GM21737 (cell line): ENCODE data around the gene GABBR2.
"Not testable (repeated sequence)": the region's sequence is repeated elsewhere in the genome, so short reads cannot be mapped to it uniquely, and the experiment has no call there.

Experiments
- ATAC-seq: cut with Tn5 transposase; IDR thresholded peaks from one replicate; pipeline ENCODE4 v1.9.1; 2021; ENCODE audit warnings: mild to moderate bottlenecking, moderate library complexity; ENCODE audit not compliant: unreplicated experiment

Gene GABBR2

DNA sequence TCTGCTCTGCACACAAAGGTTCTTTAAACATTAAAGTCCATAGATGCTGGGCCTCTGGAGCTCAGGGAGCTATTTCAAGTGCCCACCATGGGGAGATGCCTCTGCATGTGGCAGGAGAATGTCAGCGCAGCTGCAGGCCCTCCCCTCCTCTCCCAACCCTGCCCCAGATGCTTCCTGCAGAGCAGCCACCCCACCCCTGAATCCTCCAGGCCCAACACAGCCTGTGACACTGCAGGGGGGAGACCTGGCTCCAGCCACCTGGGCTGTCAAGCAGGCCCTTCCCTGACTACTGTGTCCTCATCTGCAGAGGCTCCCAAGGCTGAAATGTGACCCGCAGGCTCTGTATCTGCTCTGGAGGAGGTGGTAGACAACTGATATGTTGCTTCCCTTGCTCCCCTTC lies 213.9 kb downstream of the GABBR2 start:
- ATAC-seq, result no peak

DNA sequence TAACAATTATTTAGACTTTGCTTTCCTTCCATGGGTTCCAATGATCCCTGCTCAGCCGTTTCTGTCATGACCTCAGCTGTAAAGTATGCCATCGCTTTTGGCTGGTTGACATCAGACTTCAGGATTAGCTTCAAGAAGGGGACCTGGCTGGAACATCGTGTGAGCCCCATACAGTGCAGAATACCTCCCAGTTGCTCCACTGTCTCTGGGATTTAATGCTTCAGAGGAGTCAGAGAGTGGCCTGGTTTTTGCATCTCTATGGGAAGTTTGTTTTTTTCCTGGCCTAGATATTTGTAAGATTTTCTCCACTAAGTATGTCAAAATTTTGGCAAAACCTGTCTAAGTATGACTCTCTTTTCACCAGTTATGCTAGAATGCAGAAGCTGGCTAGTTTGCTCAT lies 216.9 kb downstream of the GABBR2 start:
- no peak for ATAC-seq

DNA sequence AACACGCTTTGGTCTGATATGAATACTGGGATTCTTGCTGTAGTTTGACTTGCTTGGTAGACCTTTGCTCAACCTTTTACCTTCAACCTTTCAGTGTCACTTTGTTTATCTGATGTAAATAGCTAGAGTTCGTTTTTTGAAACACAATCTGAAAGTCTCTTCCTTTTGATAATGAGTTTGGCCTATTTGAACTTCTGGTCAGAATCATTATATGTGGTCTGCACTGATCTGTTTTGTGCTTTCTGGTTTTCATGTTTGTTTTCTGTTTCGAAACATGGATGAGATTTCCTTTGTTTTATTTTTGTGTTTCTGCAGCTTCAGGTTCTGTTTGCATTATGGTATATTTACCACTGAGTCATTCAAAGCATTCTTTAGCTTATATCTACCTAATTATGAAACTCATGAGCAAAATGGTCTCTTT lies 217.5 kb downstream of the GABBR2 start:
- ATAC-seq, result no peak

DNA sequence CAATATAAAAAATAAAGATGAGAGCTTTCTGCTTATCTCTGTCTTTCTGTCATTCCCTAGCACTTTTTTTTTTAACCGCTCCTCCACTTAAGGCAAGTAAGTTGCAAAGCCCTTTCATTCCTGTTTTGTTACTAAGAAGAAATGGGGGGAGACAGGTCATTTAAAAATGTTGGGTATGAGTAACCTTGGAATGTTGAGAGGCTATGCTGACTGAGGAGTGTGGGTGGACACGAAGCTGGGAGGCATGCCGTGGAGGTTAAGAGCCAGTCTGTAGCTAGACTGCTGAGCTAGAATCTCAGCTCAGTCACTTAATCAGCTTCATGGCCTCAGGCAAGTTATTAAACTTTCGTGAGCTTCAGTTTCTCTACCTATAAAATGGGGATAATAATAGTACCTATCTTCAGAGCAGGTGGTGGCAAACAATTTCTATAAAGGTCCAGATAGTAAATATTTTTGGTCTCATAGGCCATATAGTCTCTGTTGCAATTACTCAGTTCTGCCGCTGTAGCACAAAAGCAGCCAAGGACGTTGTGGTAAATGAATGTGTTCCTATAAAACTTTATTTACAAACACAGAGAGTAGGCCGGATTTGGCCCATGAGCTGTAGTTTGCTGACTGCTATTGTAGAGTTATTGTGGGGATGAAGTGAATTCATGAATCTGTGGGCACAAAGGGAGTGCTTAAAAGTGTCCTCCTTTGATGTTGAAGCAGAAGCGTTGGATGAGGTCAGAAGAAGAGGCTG lies 220.0 kb downstream of the GABBR2 start:
- ATAC-seq, result no peak

DNA sequence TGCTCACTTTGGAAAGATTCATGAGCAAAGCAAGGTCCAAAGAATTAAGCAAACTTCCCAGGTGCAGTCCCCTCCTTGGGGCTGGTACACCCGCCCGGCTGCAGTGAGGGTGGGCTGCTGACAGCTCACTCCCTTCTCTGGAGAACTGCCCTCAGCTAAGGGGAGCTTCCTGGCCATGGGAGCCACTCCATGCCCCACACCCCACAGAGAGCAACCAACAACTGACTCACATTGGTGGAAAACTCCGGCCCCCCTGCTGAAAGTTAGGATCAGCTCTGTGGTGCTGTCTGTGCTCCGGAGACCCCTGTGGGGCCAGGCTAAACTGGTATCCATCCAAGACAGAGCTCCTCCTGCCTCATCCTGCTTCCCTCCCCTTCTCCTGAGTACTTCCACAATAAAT lies 223.0 kb downstream of the GABBR2 start:
- ATAC-seq, result no peak

DNA sequence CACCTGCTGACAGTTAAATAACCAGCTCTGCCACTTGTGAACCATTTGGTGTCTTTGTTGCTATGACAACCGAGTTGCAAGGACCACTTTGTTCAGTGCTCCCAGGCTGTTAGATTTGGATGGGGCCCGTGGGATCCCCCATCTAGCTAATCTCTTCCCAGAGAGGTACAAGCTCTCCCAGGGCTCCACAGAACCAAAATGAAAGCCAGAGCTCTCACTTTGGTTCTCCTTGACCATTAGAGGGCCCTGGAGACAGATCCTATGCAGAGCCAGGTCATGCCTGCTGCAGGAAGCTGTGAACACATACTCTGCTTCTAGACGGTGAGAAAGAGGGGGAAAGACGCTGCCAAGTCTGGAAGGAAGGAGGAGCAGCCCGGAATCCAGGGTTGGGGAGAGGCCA lies 224.6 kb downstream of the GABBR2 start:
- no peak for ATAC-seq

DNA sequence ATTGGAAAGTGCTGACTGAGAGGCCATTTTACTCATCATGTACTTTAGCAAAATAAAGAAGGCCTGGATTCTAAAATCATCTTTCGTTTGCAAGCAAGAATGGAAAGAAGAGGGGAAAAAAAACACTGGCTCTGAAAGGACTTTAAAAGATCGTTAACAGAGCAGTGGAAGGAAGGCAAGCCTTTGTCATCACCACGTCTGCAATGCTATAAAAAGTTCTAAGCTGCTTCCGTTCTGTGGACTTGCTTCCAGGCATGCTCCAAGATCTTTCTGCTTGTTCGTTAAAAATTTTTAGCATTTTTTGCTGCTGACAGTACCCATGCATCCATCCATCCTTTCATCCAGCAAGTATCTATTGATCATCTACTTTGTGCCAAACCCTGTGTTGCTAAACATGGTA lies 226.5 kb downstream of the GABBR2 start:
- ATAC-seq, result no peak

DNA sequence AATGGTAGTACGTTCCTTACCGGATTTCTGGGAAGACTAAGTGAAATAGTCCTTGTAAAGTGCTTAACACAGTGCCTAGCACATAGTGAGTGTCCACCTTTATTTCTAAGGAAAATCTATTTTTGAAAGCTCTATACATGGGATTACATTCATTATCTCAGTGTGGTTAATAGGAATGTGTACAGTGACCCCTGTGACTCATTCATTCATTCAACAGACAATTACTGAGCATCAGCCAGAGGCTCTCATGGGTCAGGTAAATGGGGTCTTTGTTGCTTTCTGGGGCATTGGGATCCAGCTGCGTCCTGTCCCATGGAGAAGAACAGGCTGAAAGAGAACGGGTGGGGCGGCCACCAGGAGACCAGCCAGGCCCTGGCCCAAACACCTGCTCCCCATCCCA lies 227.1 kb downstream of the GABBR2 start:
- ATAC-seq, result no peak

DNA sequence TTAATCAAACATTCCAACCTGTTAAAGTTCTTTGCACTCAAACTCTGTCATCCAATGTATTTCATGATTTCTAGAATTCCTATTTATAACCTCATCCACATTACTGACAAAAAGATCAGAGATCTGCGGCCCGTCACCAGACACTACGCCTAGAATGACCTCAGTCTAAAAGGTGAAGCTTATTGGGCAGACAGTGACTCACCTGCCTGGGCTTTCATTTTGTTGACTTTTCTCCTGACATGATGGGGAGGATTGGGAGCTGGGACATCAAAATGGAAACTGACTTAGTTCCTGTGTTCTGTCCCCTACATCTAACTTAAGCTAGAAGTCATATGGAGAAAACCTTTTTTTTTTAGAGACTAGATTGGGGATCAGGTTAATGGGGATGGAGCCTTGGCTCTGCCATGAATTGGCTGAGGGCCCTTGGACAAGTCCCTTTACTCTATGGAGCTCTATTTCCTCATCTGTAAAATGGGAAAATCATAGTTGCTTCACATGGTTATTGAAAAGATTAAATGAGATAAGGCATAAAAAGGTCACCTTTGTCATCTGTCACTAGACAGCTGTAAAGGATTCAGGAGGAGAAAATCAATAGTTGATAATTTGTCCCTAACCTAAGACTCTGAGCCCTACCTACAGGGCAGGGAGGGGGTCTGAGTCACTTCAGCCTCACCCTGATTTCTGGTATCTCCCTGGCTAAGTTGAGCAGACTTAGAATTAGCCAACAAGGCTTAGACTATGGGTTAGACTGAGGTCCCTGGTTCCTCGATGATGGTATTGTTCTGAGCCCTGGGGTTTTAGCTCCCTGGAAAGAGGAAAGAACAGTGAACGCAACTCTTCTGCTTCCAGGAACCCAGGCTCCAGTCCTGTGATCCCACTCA lies 228.5 kb downstream of the GABBR2 start:
- ATAC-seq, result no peak

DNA sequence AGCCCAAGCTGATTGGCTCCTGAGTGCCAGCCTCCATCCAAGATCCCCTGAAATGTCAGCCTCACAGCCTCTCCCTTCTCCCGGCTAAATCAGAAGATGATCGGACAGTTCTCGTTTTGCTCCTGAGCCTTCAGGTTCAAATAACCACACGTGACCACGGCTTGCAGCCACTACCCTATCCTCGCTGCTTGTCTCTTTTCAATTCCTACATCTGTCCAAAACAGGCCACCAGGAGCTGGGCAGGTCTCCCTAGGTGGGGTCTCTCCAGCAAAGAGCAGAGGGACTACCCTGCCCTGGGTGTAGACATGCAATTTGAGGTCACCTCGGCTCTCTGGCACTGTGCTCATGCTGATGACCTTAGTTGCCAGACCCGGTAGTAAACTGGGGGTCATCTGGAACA lies 229.3 kb downstream of the GABBR2 start:
- ATAC-seq, result no peak

DNA sequence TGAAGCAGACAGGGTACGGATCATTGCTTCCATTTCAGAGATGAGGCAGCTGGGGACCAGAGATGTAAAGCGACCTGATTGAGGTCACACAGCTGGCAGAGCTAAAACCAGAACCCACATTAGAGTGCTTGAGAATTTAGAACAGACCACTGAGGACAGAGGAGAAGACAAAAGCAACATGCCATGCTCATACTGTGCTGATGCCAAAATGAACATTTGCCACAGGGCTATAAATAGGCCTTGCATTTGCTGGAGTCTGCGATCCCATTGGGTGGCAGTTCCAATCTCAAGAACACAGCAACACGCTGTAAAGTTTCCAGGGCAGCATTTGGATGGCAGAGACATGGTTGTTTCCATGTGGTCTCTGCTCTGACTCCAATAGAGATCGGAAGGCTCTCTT lies 230.9 kb downstream of the GABBR2 start:
- no peak for ATAC-seq

DNA sequence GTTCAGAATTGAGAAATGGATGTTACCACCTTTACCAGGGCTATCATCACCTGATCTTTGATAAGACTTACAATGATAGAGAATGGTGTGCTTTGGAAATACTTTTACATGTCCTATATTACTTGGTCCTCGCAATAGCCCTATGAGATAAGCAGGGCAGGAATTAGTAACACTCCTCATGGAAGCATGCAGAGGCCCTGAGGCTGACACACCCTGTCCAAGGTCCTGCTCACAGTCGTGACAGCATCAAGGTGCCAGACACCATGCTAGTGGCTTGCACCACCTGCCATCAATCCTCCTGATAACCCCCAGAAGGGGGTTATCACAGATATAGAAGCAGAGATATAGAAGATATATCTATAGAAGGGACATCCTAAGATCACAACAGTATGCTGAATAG lies 236.5 kb downstream of the GABBR2 start:
- ATAC-seq, result no peak

DNA sequence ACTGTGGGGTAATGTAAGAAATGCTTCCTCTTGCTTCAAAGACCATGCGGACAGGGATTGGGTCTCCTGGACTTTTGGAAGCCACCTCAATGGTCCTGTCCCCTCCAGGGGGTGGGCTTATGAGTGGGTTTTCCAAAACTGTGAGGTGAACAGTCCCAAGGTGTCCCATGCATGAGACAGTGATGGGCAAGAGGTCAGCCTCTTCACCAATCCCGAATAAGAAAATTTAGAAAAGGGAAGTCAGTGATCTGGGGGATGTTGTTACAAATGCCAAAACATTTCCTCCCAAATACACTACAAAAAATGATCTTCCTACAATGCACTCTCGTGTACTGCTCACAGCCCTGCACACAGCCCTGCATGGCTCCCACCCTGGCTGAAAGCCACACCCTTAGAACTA lies 237.6 kb downstream of the GABBR2 start:
- no peak for ATAC-seq

DNA sequence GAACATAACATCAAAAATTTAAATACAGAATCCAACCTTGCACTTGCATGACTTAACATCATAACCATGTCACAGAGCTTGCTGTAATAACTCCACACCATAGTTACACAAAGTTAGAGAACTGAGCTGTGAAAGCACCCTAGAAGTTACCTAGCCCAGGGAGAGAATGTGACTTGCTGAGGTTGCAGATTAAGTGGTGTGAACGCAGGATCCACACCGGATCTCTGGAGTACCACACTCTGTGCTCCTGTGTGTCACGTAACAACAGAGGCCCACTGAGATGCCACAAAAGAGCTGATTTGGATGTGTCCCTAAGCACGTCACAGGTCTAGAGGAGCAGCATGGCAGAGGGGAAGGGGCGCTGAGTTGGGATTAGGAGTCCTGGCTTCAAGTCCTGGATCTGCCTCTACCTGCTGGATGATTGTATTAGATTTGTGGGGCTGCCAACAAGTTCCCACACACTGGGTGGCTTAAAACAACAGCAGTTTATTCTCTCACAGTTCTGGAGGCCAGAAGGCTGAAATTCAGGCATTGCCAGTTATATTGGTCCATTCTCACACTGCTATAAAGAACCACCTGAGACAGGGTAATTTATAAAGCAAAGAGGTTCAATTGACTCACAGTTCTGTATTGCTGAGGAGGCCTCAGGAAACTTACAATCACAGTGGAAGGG lies 240.0 kb downstream of the GABBR2 start:
- no peak for ATAC-seq

DNA sequence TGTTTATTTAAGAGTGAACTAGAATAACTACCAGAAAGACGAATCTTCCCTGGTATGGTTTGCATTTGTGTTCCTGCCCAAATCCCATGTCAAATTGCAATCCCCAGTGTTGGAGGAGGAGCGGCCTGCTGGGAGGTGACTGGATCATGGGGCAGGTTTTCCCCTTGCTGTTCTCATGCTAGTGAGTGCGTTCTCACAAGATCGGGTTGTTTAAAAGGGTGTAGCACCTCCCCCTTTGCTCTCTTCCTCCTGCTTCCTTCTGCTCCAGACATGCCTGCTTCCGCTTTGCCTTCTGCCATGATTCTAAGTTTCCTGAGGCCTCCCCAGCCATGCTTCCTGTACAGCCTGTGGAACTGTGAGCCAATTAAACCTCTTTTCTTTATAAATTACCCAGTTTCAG lies 242.9 kb downstream of the GABBR2 start:
- ATAC-seq, result no peak

DNA sequence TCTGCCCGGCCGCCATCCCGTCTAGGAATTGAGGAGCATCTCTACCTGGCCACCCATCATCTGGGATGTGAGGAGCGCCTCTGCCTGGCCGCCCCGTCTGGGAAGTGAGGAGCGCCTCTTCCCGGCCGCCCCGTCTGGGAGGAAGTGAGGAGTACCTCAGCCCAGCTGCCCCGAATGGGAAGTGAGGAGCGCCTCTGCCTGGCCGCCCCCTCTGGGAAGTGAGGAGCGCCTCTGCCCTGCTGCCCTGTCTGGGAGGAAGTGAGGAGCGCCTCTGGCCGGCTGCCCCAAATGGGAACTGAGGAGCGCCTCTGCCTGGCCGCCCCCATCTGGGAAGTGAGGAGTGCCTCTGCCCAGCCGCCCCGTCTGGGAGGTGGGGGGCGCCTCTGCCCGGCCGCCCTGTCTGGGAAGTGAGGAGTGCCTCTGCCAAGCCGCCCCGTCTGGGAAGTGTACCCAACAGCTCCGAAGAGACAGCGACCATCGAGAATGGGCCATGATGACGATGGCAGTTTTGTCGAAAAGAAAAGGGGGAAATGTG lies 244.5 kb downstream of the GABBR2 start:
- not testable (repeated sequence) for ATAC-seq

DNA sequence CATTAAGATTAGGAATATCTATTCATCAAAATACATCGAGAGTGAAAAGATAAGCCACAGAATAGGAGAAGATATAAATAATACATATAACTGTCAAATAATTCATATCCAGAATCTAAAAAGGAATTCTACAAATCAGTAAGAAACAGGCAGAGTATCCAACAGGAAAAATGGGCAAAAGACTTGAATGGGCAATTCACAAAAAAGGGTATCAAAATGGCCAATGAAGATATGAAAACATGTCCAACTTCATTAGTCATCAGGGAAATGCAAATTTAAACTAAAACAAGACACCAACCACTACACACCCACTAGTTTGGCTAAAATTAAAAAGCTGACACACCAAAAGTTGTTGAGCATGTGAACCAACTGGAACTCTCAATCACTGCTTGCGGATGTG lies 246.4 kb downstream of the GABBR2 start:
- no peak for ATAC-seq

DNA sequence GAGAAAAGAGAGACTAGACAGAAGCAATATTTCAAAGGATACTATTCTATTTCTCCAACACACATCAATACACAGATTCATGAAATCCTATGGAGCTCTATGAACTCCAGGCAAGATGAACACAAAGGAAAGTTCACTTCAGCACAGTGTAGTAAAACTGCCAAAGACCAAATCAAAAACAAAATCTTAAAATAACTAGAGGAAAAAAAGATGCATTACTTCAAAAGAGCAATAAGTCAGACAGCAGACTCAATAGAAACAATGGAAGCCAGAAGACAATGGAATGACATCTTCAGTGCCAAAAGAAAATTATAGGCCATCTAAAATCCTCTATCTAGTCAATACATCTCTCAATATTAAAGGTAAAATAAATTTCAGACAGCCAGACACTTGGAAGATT lies 248.0 kb downstream of the GABBR2 start:
- ATAC-seq, result no peak

DNA sequence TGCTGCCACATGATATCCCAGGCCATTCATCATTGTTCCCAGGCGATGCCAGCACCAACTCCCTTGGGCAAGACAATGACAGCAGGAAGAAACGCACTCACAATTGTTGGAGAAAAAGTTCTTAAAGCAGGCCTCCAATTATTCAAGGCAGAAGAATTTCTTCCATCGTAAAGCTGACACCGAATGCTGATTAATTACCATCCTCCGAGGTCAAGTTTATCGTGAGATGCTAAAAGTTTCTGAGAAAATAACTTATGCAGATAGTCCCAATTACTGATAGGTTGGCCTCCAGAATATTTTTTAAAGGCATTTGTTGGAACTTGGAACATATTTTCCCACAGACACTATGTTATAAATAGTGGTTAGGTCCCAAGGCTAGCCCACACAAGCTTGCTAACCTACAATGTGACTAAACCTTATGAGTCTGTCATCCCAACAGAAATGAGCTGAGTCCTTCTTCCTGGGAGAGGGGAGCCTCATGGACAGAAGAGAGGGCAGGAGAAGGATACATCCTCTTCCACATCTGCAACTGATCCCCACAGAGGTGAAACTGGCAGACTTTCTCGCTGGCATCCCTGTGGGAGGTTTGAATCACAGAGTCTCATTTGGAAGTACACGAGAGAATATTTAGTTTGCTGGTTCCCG lies 250.9 kb downstream of the GABBR2 start:
- ATAC-seq, result no peak

DNA sequence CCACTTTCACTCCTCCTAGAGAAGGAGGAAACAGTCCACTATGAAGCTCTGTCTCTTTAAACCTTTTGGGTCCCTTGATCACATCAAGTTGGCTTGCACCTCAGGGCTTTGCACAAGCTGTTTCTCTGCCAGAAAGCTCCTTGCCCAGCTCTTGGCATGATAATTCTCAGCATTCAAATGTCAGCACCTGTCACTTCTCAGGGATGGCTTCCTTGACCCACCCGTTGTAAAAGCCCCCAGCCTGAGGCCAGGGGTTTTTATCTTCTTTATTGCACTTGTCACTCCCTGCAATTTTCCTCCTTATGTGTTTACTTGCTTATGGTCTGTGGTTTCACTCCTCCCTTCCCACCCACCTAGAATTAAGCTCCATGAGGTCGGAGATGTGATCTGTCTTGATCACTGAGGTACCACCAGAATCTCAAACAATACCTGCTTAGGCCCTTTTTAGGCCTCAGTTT lies 252.6 kb downstream of the GABBR2 start:
- ATAC-seq, result no peak
